ENCODE measurements around the gene CEACAM5. TPM values are rescaled to one million over a fixed set of nuclear protein-coding genes. Genes with fewer than 3 reads are reported as not detected.

Gene CEACAM5
- total RNA-seq, 1 experiment from 2014 or later: 0.46 TPM

DNA sequence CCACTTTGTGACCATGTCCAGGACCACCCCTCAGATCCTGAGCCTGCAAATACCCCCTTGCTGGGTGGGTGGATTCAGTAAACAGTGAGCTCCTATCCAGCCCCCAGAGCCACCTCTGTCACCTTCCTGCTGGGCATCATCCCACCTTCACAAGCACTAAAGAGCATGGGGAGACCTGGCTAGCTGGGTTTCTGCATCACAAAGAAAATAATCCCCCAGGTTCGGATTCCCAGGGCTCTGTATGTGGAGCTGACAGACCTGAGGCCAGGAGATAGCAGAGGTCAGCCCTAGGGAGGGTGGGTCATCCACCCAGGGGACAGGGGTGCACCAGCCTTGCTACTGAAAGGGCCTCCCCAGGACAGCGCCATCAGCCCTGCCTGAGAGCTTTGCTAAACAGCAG is 12.7 kb upstream of the CEACAM5 start (continued):
- TF ChIP-seq, protein P1, sequence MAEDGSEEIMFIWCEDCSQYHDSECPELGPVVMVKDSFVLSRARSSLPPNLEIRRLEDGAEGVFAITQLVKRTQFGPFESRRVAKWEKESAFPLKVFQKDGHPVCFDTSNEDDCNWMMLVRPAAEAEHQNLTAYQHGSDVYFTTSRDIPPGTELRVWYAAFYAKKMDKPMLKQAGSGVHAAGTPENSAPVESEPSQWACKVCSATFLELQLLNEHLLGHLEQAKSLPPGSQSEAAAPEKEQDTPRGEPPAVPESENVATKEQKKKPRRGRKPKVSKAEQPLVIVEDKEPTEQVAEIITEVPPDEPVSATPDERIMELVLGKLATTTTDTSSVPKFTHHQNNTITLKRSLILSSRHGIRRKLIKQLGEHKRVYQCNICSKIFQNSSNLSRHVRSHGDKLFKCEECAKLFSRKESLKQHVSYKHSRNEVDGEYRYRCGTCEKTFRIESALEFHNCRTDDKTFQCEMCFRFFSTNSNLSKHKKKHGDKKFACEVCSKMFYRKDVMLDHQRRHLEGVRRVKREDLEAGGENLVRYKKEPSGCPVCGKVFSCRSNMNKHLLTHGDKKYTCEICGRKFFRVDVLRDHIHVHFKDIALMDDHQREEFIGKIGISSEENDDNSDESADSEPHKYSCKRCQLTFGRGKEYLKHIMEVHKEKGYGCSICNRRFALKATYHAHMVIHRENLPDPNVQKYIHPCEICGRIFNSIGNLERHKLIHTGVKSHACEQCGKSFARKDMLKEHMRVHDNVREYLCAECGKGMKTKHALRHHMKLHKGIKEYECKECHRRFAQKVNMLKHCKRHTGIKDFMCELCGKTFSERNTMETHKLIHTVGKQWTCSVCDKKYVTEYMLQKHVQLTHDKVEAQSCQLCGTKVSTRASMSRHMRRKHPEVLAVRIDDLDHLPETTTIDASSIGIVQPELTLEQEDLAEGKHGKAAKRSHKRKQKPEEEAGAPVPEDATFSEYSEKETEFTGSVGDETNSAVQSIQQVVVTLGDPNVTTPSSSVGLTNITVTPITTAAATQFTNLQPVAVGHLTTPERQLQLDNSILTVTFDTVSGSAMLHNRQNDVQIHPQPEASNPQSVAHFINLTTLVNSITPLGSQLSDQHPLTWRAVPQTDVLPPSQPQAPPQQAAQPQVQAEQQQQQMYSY (CRISPR knock-in tag; IDR thresholded peaks at IDR 0.05): no peak
- TF ChIP-seq GABPB1 (CRISPR knock-in tag; IDR thresholded peaks at IDR 0.05) (no peak), EMX1 (CRISPR knock-in tag; IDR thresholded peaks at IDR 0.05) (no peak), CREM (CRISPR knock-in tag; IDR thresholded peaks at IDR 0.05) (no peak), ATF3 (CRISPR knock-in tag; conservative IDR thresholded peaks at IDR 0.05) (no peak), ZNF396 (CRISPR knock-in tag; IDR thresholded peaks at IDR 0.05; ENCODE audit: borderline replicate concordance) (no peak), ETV6 (CRISPR knock-in tag; IDR thresholded peaks at IDR 0.05) (no peak)

DNA sequence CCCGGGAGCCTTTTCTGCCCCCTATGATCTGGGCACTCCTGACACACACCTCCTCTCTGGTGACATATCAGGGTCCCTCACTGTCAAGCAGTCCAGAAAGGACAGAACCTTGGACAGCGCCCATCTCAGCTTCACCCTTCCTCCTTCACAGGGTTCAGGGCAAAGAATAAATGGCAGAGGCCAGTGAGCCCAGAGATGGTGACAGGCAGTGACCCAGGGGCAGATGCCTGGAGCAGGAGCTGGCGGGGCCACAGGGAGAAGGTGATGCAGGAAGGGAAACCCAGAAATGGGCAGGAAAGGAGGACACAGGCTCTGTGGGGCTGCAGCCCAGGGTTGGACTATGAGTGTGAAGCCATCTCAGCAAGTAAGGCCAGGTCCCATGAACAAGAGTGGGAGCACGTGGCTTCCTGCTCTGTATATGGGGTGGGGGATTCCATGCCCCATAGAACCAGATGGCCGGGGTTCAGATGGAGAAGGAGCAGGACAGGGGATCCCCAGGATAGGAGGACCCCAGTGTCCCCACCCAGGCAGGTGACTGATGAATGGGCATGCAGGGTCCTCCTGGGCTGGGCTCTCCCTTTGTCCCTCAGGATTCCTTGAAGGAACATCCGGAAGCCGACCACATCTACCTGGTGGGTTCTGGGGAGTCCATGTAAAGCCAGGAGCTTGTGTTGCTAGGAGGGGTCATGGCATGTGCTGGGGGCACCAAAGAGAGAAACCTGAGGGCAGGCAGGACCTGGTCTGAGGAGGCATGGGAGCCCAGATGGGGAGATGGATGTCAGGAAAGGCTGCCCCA is 11.8 kb upstream of the CEACAM5 start:
- Mint-ChIP-seq H3K4me1 (no peaks in the 10 kb centered on the region), H3K36me3 (no peaks in the 10 kb centered on the region), H3K9me3 (no peaks in the 10 kb centered on the region), H3K4me3 (no peak overlapping the region), H3K27me3 (ENCODE audit: low read depth) (peaks cover 22% of the 10 kb centered on the region), H3K27ac (no peak overlapping the region)
- ATAC-seq (peak; percentile 63), DNase-seq (ENCODE audit: low spot score) (peak; percentile 36)
- ChIA-PET CTCF (interaction anchor here (0.7 to 4.7 kb wide), 4 partner anchors 9 to 55 kb away, joined by 3 to 34 read pairs (median 4); no protein-coding TSS in a partner anchor), POLR2A (no interaction called here)
- TF ChIP-seq ZNF219 (CRISPR knock-in tag; IDR thresholded peaks at IDR 0.05; ENCODE audit: borderline replicate concordance) (no peak), NR2C2 (CRISPR knock-in tag; IDR thresholded peaks at IDR 0.05) (no peak), ZSCAN18 (CRISPR knock-in tag; IDR thresholded peaks at IDR 0.05) (no peak), CBFB (CRISPR knock-in tag; IDR thresholded peaks at IDR 0.05; ENCODE audit: low read depth) (no peak), TEAD4 (CRISPR knock-in tag; IDR thresholded peaks at IDR 0.05) (no peak), FOXK1 (CRISPR knock-in tag; IDR thresholded peaks at IDR 0.05) (no peak), NR3C1 (CRISPR knock-in tag; conservative IDR thresholded peaks at IDR 0.05; ENCODE audit: low read depth) (no peak), ZNF396 (CRISPR knock-in tag; IDR thresholded peaks at IDR 0.05; ENCODE audit: borderline replicate concordance) (no peak), ZNF425 (CRISPR knock-in tag; conservative IDR thresholded peaks at IDR 0.05) (no peak), ZNF121 (CRISPR knock-in tag; IDR thresholded peaks at IDR 0.05) (no peak), MXD4 (CRISPR knock-in tag; IDR thresholded peaks at IDR 0.05; ENCODE audit: borderline replicate concordance) (no peak), SOX15 (CRISPR knock-in tag; IDR thresholded peaks at IDR 0.05) (no peak)
- TF ChIP-seq, protein P2, sequence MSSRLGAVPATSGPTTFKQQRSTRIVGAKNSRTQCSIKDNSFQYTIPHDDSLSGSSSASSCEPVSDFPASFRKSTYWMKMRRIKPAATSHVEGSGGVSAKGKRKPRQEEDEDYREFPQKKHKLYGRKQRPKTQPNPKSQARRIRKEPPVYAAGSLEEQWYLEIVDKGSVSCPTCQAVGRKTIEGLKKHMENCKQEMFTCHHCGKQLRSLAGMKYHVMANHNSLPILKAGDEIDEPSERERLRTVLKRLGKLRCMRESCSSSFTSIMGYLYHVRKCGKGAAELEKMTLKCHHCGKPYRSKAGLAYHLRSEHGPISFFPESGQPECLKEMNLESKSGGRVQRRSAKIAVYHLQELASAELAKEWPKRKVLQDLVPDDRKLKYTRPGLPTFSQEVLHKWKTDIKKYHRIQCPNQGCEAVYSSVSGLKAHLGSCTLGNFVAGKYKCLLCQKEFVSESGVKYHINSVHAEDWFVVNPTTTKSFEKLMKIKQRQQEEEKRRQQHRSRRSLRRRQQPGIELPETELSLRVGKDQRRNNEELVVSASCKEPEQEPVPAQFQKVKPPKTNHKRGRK (CRISPR knock-in tag; IDR thresholded peaks at IDR 0.05; ENCODE audit: borderline replicate concordance): no peak
- TF ChIP-seq, protein P3, sequence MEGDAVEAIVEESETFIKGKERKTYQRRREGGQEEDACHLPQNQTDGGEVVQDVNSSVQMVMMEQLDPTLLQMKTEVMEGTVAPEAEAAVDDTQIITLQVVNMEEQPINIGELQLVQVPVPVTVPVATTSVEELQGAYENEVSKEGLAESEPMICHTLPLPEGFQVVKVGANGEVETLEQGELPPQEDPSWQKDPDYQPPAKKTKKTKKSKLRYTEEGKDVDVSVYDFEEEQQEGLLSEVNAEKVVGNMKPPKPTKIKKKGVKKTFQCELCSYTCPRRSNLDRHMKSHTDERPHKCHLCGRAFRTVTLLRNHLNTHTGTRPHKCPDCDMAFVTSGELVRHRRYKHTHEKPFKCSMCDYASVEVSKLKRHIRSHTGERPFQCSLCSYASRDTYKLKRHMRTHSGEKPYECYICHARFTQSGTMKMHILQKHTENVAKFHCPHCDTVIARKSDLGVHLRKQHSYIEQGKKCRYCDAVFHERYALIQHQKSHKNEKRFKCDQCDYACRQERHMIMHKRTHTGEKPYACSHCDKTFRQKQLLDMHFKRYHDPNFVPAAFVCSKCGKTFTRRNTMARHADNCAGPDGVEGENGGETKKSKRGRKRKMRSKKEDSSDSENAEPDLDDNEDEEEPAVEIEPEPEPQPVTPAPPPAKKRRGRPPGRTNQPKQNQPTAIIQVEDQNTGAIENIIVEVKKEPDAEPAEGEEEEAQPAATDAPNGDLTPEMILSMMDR (IDR thresholded peaks at IDR 0.05): no peak
- TF ChIP-seq, protein P1 (CRISPR knock-in tag; IDR thresholded peaks at IDR 0.05): no peak

Data from WTC11 (cell line).